GM18519 (cell line): ENCODE results near the gene COL8A2.

ENCODE experiments used
- ATAC-seq: cut with Tn5 transposase; IDR thresholded peaks from one replicate; pipeline ENCODE4 v1.9.1; 2021; ENCODE audit warnings: mild to moderate bottlenecking, moderate library complexity; ENCODE audit not compliant: unreplicated experiment, low FRiP score

Gene COL8A2

GRCh38 chr1:36115931-36116330 lies 9.1 kb downstream of the COL8A2 start:
- ATAC-seq = no peak

- no peak for ATAC-seq
Observed at GRCh38 chr1:36115200-36115669, 9.8 kb downstream of the COL8A2 start.

GRCh38 chr1:36114371-36114770 lies 10.7 kb downstream of the COL8A2 start:
- ATAC-seq = no peak

GRCh38 chr1:36112823-36113222 lies 12.2 kb downstream of the COL8A2 start:
- no peak for ATAC-seq

- no peak for ATAC-seq
Observed at GRCh38 chr1:36111151-36111550, 13.9 kb downstream of the COL8A2 start.

GRCh38 chr1:36109041-36109679 lies 15.9 kb downstream of the COL8A2 start:
- no peak for ATAC-seq

GRCh38 chr1:36108314-36108713 lies 16.7 kb downstream of the COL8A2 start:
- no peak for ATAC-seq

- no peak for ATAC-seq
Observed at GRCh38 chr1:36107394-36107793, 17.6 kb downstream of the COL8A2 start.

- no peak for ATAC-seq
Observed at GRCh38 chr1:36106269-36106668, 18.8 kb downstream of the COL8A2 start.

GRCh38 chr1:36101546-36101945 lies 23.5 kb downstream of the COL8A2 start:
- no peak for ATAC-seq

- ATAC-seq = no peak
Observed at GRCh38 chr1:36100376-36100775, 24.6 kb downstream of the COL8A2 start.

GRCh38 chr1:36099681-36100341 lies 25.2 kb downstream of the COL8A2 start:
- ATAC-seq = no peak

- ATAC-seq = no peak
Observed at GRCh38 chr1:36098650-36099365, 26.2 kb downstream of the COL8A2 start.

- no peak for ATAC-seq
Observed at GRCh38 chr1:36097693-36098585, 27.1 kb downstream of the COL8A2 start.

GRCh38 chr1:36096500-36097432 lies 28.3 kb downstream of the COL8A2 start:
- no peak for ATAC-seq

- no peak for ATAC-seq
Observed at GRCh38 chr1:36095760-36096405, 29.1 kb downstream of the COL8A2 start.

GRCh38 chr1:36094621-36095061 lies 30.4 kb downstream of the COL8A2 start:
- ATAC-seq = no peak

- no peak for ATAC-seq
Observed at GRCh38 chr1:36093929-36094328, 31.1 kb downstream of the COL8A2 start.

- no peak for ATAC-seq
Observed at GRCh38 chr1:36093226-36093625, 31.8 kb downstream of the COL8A2 start.
